ENCODE measurements around the gene ZNF428.

The ZNF428 gene

GRCh38 chr19:43644181-43644580 is 24.8 kb upstream of the ZNF428 start:
- no peaks in the 10 kb centered on the region for H3K36me3 ChIP-seq (ENCODE audit: low read length)
- no peaks in the 10 kb centered on the region for H3K9me2 ChIP-seq (replicated peaks; ENCODE audit: insufficient read depth, low read length)
- TF ChIP-seq, protein P1, sequence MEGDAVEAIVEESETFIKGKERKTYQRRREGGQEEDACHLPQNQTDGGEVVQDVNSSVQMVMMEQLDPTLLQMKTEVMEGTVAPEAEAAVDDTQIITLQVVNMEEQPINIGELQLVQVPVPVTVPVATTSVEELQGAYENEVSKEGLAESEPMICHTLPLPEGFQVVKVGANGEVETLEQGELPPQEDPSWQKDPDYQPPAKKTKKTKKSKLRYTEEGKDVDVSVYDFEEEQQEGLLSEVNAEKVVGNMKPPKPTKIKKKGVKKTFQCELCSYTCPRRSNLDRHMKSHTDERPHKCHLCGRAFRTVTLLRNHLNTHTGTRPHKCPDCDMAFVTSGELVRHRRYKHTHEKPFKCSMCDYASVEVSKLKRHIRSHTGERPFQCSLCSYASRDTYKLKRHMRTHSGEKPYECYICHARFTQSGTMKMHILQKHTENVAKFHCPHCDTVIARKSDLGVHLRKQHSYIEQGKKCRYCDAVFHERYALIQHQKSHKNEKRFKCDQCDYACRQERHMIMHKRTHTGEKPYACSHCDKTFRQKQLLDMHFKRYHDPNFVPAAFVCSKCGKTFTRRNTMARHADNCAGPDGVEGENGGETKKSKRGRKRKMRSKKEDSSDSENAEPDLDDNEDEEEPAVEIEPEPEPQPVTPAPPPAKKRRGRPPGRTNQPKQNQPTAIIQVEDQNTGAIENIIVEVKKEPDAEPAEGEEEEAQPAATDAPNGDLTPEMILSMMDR (IDR thresholded peaks at IDR 0.05; ENCODE audit: insufficient read depth, low read length, poor library complexity, severe bottlenecking), result no peak
- no peak for TF ChIP-seq EZH2phosphoT487 (conservative IDR thresholded peaks at IDR 0.05; ENCODE audit: low read length)
- H3K9me3 ChIP-seq (ENCODE audit: insufficient read depth, low read length), result no peaks in the 10 kb centered on the region
- no peak overlapping the region for H3K27ac ChIP-seq (ENCODE audit: low read depth, low read length)
- no peak overlapping the region for H3K4me2 ChIP-seq (ENCODE audit: low read depth, low read length, poor library complexity, severe bottlenecking)
- no peak overlapping the region for H2AFZ ChIP-seq (ENCODE audit: low read depth, low read length, severe bottlenecking)
- H3K27me3 ChIP-seq (ENCODE audit: low read length), result no peaks in the 10 kb centered on the region
- no peak overlapping the region for H3K9ac ChIP-seq (ENCODE audit: low read length)
- no peak overlapping the region for H3K4me3 ChIP-seq (ENCODE audit: insufficient read depth, low read length, poor library complexity, severe bottlenecking)
- H3F3A ChIP-seq (ENCODE audit: insufficient read depth), result no peaks in the 10 kb centered on the region
- no peaks in the 10 kb centered on the region for H4K20me1 ChIP-seq (ENCODE audit: low read depth, low read length)
- H3K79me2 ChIP-seq (ENCODE audit: insufficient read depth, low read length), result no peaks in the 10 kb centered on the region

GRCh38 chr19:43643326-43643725 is 23.9 kb upstream of the ZNF428 start:
- Histone ChIP-seq H3K9ac (ENCODE audit: low read length) (no peak overlapping the region), H3F3A (ENCODE audit: insufficient read depth) (no peaks in the 10 kb centered on the region), H3K27me3 (ENCODE audit: low read length) (no peaks in the 10 kb centered on the region), H3K4me2 (ENCODE audit: low read depth, low read length, poor library complexity, severe bottlenecking) (no peak overlapping the region), H3K36me3 (ENCODE audit: low read length) (no peaks in the 10 kb centered on the region), H3K9me2 (replicated peaks; ENCODE audit: insufficient read depth, low read length) (no peaks in the 10 kb centered on the region), H2AFZ (ENCODE audit: low read depth, low read length, severe bottlenecking) (no peak overlapping the region), H3K79me2 (ENCODE audit: insufficient read depth, low read length) (no peaks in the 10 kb centered on the region), H3K9me3 (ENCODE audit: insufficient read depth, low read length) (no peaks in the 10 kb centered on the region), H3K27ac (ENCODE audit: low read depth, low read length) (no peak overlapping the region), H4K20me1 (ENCODE audit: low read depth, low read length) (no peaks in the 10 kb centered on the region), H3K4me3 (ENCODE audit: insufficient read depth, low read length, poor library complexity, severe bottlenecking) (no peak overlapping the region)
- no peak for TF ChIP-seq EZH2phosphoT487 (conservative IDR thresholded peaks at IDR 0.05; ENCODE audit: low read length)
- TF ChIP-seq, protein P1 (IDR thresholded peaks at IDR 0.05; ENCODE audit: insufficient read depth, low read length, poor library complexity, severe bottlenecking), result no peak

GRCh38 chr19:43642531-43642930 is 23.1 kb upstream of the ZNF428 start:
- TF ChIP-seq EZH2phosphoT487 (conservative IDR thresholded peaks at IDR 0.05; ENCODE audit: low read length), result no peak
- TF ChIP-seq, protein P1 (IDR thresholded peaks at IDR 0.05; ENCODE audit: insufficient read depth, low read length, poor library complexity, severe bottlenecking), result no peak

More at GRCh38 chr19:43642531-43642930, 23.1 kb upstream of the ZNF428 start:
- no peaks in the 10 kb centered on the region for H4K20me1 ChIP-seq (ENCODE audit: low read depth, low read length)
- H3K9me2 ChIP-seq (replicated peaks; ENCODE audit: insufficient read depth, low read length), result no peaks in the 10 kb centered on the region
- no peaks in the 10 kb centered on the region for H3K36me3 ChIP-seq (ENCODE audit: low read length)
- H3K4me2 ChIP-seq (ENCODE audit: low read depth, low read length, poor library complexity, severe bottlenecking), result no peak overlapping the region
- H3K9me3 ChIP-seq (ENCODE audit: insufficient read depth, low read length), result no peaks in the 10 kb centered on the region
- no peaks in the 10 kb centered on the region for H3F3A ChIP-seq (ENCODE audit: insufficient read depth)
- no peak overlapping the region for H3K27ac ChIP-seq (ENCODE audit: low read depth, low read length)
- no peaks in the 10 kb centered on the region for H3K27me3 ChIP-seq (ENCODE audit: low read length)
- H3K9ac ChIP-seq (ENCODE audit: low read length), result no peak overlapping the region
- H3K79me2 ChIP-seq (ENCODE audit: insufficient read depth, low read length), result no peaks in the 10 kb centered on the region
- no peak overlapping the region for H2AFZ ChIP-seq (ENCODE audit: low read depth, low read length, severe bottlenecking)
- no peak overlapping the region for H3K4me3 ChIP-seq (ENCODE audit: insufficient read depth, low read length, poor library complexity, severe bottlenecking)
